Gastrocnemius medialis (tissue), 4 donors: ENCODE results near the gene MINK1. TPM values are rescaled to one million over a fixed set of nuclear protein-coding genes. Genes with fewer than 3 reads are reported as not detected.

ENCODE experiments used
- ATAC-seq, 2 donors: fragments of 150-250 bp; one replicate each; pipeline ENCODE4 v1.9.1; 2016
- DNase-seq, 2 donors: peaks; one replicate each; pipeline ENCODE4 v3.0.0-alpha.2; 2019
- H3K27ac ChIP-seq, 4 donors: fragments of 200-600 bp; sonication (generic); 1 replicate in 1 of 4; 2 replicates in 3 of 4; pipeline ENCODE4 v1.5.1; 2016 to 2018; ENCODE audit warnings: mild to moderate bottlenecking in 2 of 4, moderate library complexity in 1 of 4
- H3K27me3 ChIP-seq, 3 donors: fragments of 200-600 bp; sonication (generic) in 2 of 3; 1 replicate in 1 of 3; 2 replicates in 2 of 3; pipeline versions ENCODE4 v1.5.1 to v1.6.0; 2016 to 2019; ENCODE audit warnings: mild to moderate bottlenecking in 1 of 3, moderate library complexity in 1 of 3
- H3K36me3 ChIP-seq, 2 donors: fragments of 200-600 bp; sonication (generic) in 1 of 2; one replicate each; pipeline ENCODE4 v1.5.1; 2017 to 2018
- H3K4me1 ChIP-seq, 2 donors: fragments of 200-600 bp; sonication (generic) in 1 of 2; one replicate each; pipeline ENCODE4 v1.5.1; 2016 to 2017; ENCODE audit warnings: mild to moderate bottlenecking in 2 of 2
- H3K4me3 ChIP-seq, 4 donors: fragments of 200-600 bp; sonication (generic) in 3 of 4; 1 replicate in 1 of 4; 2 replicates in 3 of 4; pipeline ENCODE4 v1.5.1; 2016 to 2019; ENCODE audit warnings: mild to moderate bottlenecking in 2 of 4
- H3K9me3 ChIP-seq, 3 donors: fragments of 200-600 bp; sonication (generic) in 2 of 3; 1 replicate in 1 of 3; 2 replicates in 2 of 3; pipeline ENCODE4 v1.5.1; 2016 to 2019
- CTCF ChIP-seq, 5 experiments: fragments of 450-650 bp in 3 of 5; fragments of 200-600 bp in 2 of 5; sonication (generic) in 2 of 5; IDR thresholded peaks in 4 of 5; conservative IDR thresholded peaks in 1 of 5; 1 replicate in 4 of 5; 2 replicates in 1 of 5; pipeline ENCODE4 v1.5.1; 2016 to 2019; ENCODE audit warnings: antibody characterized with exemption in 5 of 5, mild to moderate bottlenecking in 3 of 5, moderate library complexity in 3 of 5
- POLR2A ChIP-seq, 2 donors: fragments of 450-650 bp; IDR thresholded peaks; one replicate each; pipeline ENCODE4 v1.6.1; 2017; ENCODE audit warnings: antibody characterized with exemption in 2 of 2, mild to moderate bottlenecking in 2 of 2, moderate library complexity in 2 of 2
- in situ Hi-C, 4 donors: fragments of 200-750 bp; cut with MboI; loops; one replicate each; pipeline versions ENCODE4 v1.15.0 to v1.8.0; 2017; ENCODE audit warnings: low sequenced_read_pairs in 4 of 4
- intact Hi-C: fragments of 100-400 bp; cut with DNase I; formaldehyde crosslinking; loops from one replicate; pipeline ENCODE4 v1.15.1; 2023; ENCODE audit warnings: low total_unique reads
- total RNA-seq, 4 donors: library from RNA; depleted of rRNA; stranded (reverse); fragments of >200 nt; gene quantifications; one replicate each; pipeline versions ENCODE4 v1.1.0 to v1.2.3, GENCODE V29; 2016

MINK1 gene
- total RNA-seq, 4 donors from 2014 or later = 11.7 to 20.2 (median 15.3) TPM

- peaks cover 0 to 40% of the 10 kb centered on the region in 2 donors for H3K36me3 ChIP-seq
- in situ Hi-C loops (no loop called here), intact Hi-C loops (no loop called here)
- peaks cover 39 to 41% of the 10 kb centered on the region in 2 donors for H3K4me1 ChIP-seq
- no peak for TF ChIP-seq CTCF (IDR thresholded peaks at IDR 0.05 in 4 of 5, conservative IDR thresholded peaks at IDR 0.05 in 1 of 5)
- no peak for TF ChIP-seq POLR2A (IDR thresholded peaks at IDR 0.05)
- H3K4me3 ChIP-seq = peak overlapping the region in 2 of 4 donors; percentile 6 to 9
- H3K27ac ChIP-seq = peak overlapping the region; percentile 96 to 100 (median 98)
- no peak for DNase-seq
- no peaks in the 10 kb centered on the region for H3K9me3 ChIP-seq
- ATAC-seq = no peak
- H3K27me3 ChIP-seq = no peaks in the 10 kb centered on the region
Measured at GRCh38 chr17:4944554-4945175, 111.5 kb downstream of the MINK1 start.

- intact Hi-C loops (no loop called here), in situ Hi-C loops (no loop called here)
- ATAC-seq (peak; percentile 34 to 41), DNase-seq (peak; percentile 84 to 93)
- Histone ChIP-seq H3K4me1 (peaks cover 41 to 44% of the 10 kb centered on the region in 2 donors), H3K36me3 (peaks cover 0 to 40% of the 10 kb centered on the region in 2 donors), H3K27me3 (no peaks in the 10 kb centered on the region), H3K9me3 (no peaks in the 10 kb centered on the region), H3K27ac (peak overlapping the region; percentile 96 to 100 (median 98)), H3K4me3 (peak overlapping the region; percentile 6 to 96 (median 30))
- TF ChIP-seq POLR2A (IDR thresholded peaks at IDR 0.05) (no peak), CTCF (IDR thresholded peaks at IDR 0.05 in 4 of 5, conservative IDR thresholded peaks at IDR 0.05 in 1 of 5) (no peak)
Measured at GRCh38 chr17:4945176-4945943, 112.2 kb downstream of the MINK1 start.

GRCh38 chr17:4945944-4946280, 112.8 kb downstream of the MINK1 start:
- H3K36me3 ChIP-seq = peaks cover 0 to 40% of the 10 kb centered on the region in 2 donors
- in situ Hi-C loops (no loop called here), intact Hi-C loops (no loop called here)
- peaks cover 45 to 46% of the 10 kb centered on the region in 2 donors for H3K4me1 ChIP-seq
- no peak for ATAC-seq
- TF ChIP-seq POLR2A (IDR thresholded peaks at IDR 0.05) = no peak
- TF ChIP-seq CTCF (IDR thresholded peaks at IDR 0.05 in 4 of 5, conservative IDR thresholded peaks at IDR 0.05 in 1 of 5) = no peak
- H3K27ac ChIP-seq = peak overlapping the region; percentile 96 to 100 (median 98)
- no peaks in the 10 kb centered on the region for H3K27me3 ChIP-seq
- H3K9me3 ChIP-seq = no peaks in the 10 kb centered on the region
- DNase-seq = no peak
- peak overlapping the region in 3 of 4 donors; percentile 6 to 99 (median 96) for H3K4me3 ChIP-seq

GRCh38 chr17:4946312-4946976, 113.3 kb downstream of the MINK1 start:
- TF ChIP-seq POLR2A (IDR thresholded peaks at IDR 0.05) = no peak
- TF ChIP-seq CTCF (IDR thresholded peaks at IDR 0.05 in 4 of 5, conservative IDR thresholded peaks at IDR 0.05 in 1 of 5) = no peak
- Histone ChIP-seq H3K27me3 (no peaks in the 10 kb centered on the region), H3K9me3 (no peaks in the 10 kb centered on the region), H3K4me3 (peak overlapping the region; percentile 85 to 99 (median 96)), H3K27ac (peak overlapping the region; percentile 96 to 100 (median 98)), H3K36me3 (peaks cover 0 to 40% of the 10 kb centered on the region in 2 donors), H3K4me1 (peaks cover 45 to 46% of the 10 kb centered on the region in 2 donors)
- intact Hi-C loops (no loop called here), in situ Hi-C loops (no loop called here)
- DNase-seq = no peak
- no peak for ATAC-seq
